AG09309 (cell line): Measurements from ENCODE around the gene IQGAP2.

Experiments
- DNase-seq: peaks from one replicate; pipeline ENCODE4 v3.0.0-alpha.2; 2010; ENCODE audit warnings: low read depth
- H3K4me3 ChIP-seq: 2 replicates; pipeline ENCODE4 v1.5.1; 2011; ENCODE audit warnings: mild to moderate bottlenecking, low read depth, low read length, moderate library complexity; ENCODE audit not compliant: control insufficient read depth
- TF ChIP-seq, protein P1 (sequence below): IDR thresholded peaks from 2 replicates; pipeline ENCODE4 v1.5.1; 2011; ENCODE audit warnings: mild to moderate bottlenecking, low read depth, low read length, inconsistent platforms; ENCODE audit not compliant: insufficient read depth, control insufficient read depth; ENCODE audit errors: missing control alignments

The IQGAP2 gene

DNA sequence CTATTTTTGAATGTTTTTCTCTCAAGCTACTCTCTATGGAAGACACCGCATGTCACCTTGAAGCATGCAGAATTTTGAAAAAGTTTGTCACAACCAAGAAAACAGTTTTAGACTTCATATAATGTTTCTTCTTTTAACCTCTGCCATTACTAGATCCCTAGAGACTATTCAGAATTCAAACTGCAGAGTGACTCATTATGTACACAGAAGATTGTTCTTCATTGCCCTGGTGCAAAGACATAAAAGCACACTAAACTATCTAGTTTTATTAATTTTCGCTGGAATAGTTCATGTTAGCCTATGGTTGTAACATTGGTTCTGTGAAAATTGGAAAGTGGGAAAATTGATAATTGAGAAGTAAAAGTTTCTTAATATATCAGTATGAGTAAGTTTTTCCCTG lies 201.8 kb downstream of the IQGAP2 start:
- TF ChIP-seq, protein P1, sequence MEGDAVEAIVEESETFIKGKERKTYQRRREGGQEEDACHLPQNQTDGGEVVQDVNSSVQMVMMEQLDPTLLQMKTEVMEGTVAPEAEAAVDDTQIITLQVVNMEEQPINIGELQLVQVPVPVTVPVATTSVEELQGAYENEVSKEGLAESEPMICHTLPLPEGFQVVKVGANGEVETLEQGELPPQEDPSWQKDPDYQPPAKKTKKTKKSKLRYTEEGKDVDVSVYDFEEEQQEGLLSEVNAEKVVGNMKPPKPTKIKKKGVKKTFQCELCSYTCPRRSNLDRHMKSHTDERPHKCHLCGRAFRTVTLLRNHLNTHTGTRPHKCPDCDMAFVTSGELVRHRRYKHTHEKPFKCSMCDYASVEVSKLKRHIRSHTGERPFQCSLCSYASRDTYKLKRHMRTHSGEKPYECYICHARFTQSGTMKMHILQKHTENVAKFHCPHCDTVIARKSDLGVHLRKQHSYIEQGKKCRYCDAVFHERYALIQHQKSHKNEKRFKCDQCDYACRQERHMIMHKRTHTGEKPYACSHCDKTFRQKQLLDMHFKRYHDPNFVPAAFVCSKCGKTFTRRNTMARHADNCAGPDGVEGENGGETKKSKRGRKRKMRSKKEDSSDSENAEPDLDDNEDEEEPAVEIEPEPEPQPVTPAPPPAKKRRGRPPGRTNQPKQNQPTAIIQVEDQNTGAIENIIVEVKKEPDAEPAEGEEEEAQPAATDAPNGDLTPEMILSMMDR = no peak
- no peak overlapping the region for H3K4me3 ChIP-seq
- no peak for DNase-seq

- no peak overlapping the region for H3K4me3 ChIP-seq
- TF ChIP-seq, protein P1 = no peak
- no peak for DNase-seq
These were observed 203.6 kb downstream of the IQGAP2 start for GRCh38 chr5:76606701-76607100.

DNA sequence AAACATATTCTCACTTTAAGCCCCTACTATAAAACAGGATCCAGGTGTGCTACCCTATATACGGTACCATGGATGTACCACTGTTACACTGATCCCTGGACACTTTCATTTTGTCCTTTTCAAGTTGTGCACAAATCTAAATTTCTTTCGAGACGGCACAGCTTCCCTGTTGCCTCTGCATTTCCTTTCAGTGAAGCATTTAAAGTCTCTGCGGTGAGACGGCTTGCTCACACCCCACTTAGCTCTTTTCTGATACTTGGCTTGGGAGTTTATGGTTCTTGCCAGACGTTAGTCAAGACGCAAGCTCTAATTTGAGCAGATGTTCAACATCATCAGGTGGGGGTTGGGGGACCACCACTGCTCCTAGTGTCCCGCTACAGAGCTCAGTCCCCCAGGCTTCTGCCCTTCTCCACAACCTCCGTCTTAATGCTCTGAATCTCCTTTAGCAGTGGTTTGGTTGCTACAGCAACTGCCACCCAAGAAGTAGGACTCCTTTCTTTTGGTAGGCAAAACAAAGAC lies 204.3 kb downstream of the IQGAP2 start:
- H3K4me3 ChIP-seq = peak overlapping the region; percentile 18
- no peak for DNase-seq
- TF ChIP-seq, protein P1 = no peak

DNA sequence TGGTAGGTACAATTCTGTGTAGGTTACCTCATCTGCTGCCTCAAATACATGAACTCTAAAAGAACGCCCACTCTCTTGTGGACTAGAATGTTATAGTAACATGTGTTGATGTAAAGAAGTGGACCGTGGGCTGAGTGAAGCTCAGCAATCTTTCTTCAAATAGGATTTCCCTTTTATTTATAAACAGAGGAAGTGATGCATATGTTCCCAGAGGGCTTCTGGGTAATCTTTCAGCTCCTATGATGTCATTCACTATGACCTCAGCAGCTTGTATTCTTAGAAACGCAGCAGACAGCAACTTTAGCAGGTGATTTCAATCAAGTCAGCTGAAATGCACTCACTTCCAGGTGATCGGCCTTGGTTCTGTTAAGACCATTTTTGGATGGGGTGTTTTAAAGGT lies 205.7 kb downstream of the IQGAP2 start:
- TF ChIP-seq, protein P1 = no peak
- no peak for DNase-seq
- no peak overlapping the region for H3K4me3 ChIP-seq

DNA sequence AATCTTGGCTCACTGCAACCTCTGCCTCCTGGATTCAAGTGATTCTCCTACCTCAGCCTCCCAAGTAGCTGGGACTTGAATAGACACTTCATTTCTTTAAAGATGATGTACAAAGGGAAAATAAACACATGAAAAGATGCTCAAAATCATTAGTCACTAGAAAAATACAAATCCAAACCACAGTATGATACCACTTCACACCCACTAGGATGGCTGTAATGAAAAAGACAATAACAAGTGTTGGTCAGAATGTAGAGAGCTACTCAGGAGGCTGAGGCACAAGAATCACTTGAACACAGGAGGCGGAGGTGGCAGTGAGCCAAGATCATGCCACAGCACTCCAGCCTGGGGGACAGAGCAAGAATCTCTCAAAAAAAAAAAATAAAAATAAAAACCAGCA lies 207.1 kb downstream of the IQGAP2 start:
- TF ChIP-seq, protein P1 = no peak
- no peak overlapping the region for H3K4me3 ChIP-seq
- DNase-seq = no peak

DNA sequence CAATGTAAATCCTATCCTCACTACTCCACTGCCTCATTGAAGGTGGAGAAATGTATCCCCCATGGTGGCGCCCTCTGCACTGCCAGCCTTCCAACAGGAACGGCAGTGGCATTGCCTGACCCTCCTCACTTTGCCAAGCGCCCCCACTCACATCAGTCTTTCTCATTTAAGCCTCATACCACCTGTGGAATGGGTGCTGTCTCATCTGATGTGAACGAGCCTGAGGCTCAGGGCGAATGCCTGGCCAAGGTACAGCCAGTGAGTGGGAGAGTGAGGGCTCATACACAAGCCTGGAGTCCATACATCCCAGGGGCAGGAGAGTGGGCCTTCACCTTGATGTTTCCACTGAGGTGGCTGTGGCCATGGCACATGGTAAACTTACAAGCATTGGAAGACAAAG lies 209.9 kb downstream of the IQGAP2 start:
- no peak for DNase-seq
- TF ChIP-seq, protein P1 = no peak
- no peak overlapping the region for H3K4me3 ChIP-seq

- no peak overlapping the region for H3K4me3 ChIP-seq
- no peak for DNase-seq
- TF ChIP-seq, protein P1 = no peak
These were observed 212.7 kb downstream of the IQGAP2 start for GRCh38 chr5:76615759-76616158.
